GM12891 (cell line): ENCODE measurements around the gene KNDC1.

Experiments used
- PAX5 ChIP-seq: IDR thresholded peaks from 2 replicates; pipeline ENCODE4 v1.6.1; 2011; ENCODE audit warnings: low read length, moderate library complexity, mild to moderate bottlenecking; ENCODE audit not compliant: insufficient read depth, severe bottlenecking
- POLR2A ChIP-seq: IDR thresholded peaks from 2 replicates; pipeline ENCODE4 v1.6.1; 2011; ENCODE audit warnings: low read depth, low read length, control low read depth
- POLR2AphosphoS5 ChIP-seq: IDR thresholded peaks from 2 replicates; pipeline ENCODE4 v1.6.1; 2011; ENCODE audit warnings: low read depth, low read length, control low read depth
- POU2F2 ChIP-seq: IDR thresholded peaks from 2 replicates; pipeline ENCODE4 v1.6.1; 2011; ENCODE audit warnings: low read depth, mild to moderate bottlenecking, control low read depth, low read length, moderate library complexity
- SPI1 ChIP-seq: IDR thresholded peaks from 2 replicates; pipeline ENCODE4 v1.6.1; 2011; ENCODE audit warnings: low read depth, low read length, control low read depth
- TAF1 ChIP-seq: IDR thresholded peaks from 2 replicates; pipeline ENCODE4 v1.6.1; 2011; ENCODE audit warnings: low read depth, low read length, control low read depth

DNA sequence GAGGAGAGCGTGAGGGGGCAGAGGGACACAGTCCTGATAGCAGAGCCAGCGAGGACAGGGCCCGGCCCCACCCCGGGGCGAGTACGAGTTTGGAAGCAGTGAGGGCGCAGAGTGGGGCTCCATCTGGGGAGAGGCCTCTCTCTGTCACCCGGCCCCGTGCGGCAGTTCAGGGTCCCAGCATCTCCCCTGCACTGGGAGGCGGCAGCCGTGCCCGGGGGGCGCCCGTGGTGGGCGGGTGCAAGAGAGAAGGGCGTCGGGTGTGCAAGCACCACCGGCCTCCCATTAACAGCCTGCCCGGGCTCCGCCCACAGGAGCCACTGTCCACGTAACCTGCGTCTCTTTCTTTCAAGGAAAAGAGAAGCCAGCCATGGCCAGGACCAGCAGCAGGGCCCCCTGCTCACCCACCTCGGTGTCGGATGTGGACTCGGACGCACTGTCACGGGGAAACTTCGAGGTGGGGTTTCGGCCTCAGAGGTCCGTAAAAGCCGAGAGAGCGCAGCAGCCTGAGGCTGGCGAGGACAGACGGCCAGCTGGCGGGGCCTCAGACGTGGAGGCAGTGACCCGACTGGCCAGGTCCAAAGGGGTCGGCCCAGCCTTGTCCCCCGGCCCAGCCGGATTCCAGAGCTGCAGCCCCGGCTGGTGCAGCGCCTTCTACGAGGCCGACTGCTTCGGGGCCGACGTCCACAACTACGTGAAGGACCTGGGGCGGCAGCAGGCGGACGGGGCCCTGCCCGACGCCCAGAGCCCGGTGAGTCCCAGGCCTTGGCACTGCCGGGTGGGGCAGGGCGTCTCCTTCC lies 41.3 kb downstream of the KNDC1 start:
- TF ChIP-seq POLR2A, result no peak
- no peak for TF ChIP-seq POLR2AphosphoS5
- TF ChIP-seq SPI1, result no peak
- no peak for TF ChIP-seq TAF1
- no peak for TF ChIP-seq POU2F2
- TF ChIP-seq PAX5, result no peak
